IPS-20b (cell line): Measurements from ENCODE around the gene MED9.

ENCODE experiments used
- H3K27ac ChIP-seq: one replicate; pipeline ENCODE4 v1.5.1; 2013; ENCODE audit warnings: low read length
- H3K27me3 ChIP-seq: 2 replicates; pipeline ENCODE4 v1.6.1; 2013; ENCODE audit warnings: mild to moderate bottlenecking, low read length, inconsistent platforms; ENCODE audit not compliant: insufficient read depth
- H3K36me3 ChIP-seq: 2 replicates; pipeline ENCODE4 v1.6.1; 2013; ENCODE audit warnings: low read depth, mild to moderate bottlenecking, inconsistent platforms, low read length, moderate library complexity; ENCODE audit not compliant: insufficient read depth
- H3K4me1 ChIP-seq: 2 replicates; pipeline ENCODE4 v1.6.1; 2013; ENCODE audit warnings: mild to moderate bottlenecking, control low read depth, inconsistent platforms, low read length, moderate library complexity; ENCODE audit not compliant: insufficient read depth
- H3K4me3 ChIP-seq: 2 replicates; pipeline ENCODE4 v1.5.1; 2013; ENCODE audit warnings: mild to moderate bottlenecking, low read length, inconsistent platforms
- H3K9ac ChIP-seq: 2 replicates; pipeline ENCODE4 v1.6.1; 2013; ENCODE audit warnings: low read depth, mild to moderate bottlenecking, inconsistent platforms, low read length, moderate library complexity
- H3K9me3 ChIP-seq: 2 replicates; pipeline ENCODE4 v1.6.1; 2013; ENCODE audit warnings: mild to moderate bottlenecking, low read depth, low read length, inconsistent platforms; ENCODE audit not compliant: insufficient read depth

MED9 gene

DNA sequence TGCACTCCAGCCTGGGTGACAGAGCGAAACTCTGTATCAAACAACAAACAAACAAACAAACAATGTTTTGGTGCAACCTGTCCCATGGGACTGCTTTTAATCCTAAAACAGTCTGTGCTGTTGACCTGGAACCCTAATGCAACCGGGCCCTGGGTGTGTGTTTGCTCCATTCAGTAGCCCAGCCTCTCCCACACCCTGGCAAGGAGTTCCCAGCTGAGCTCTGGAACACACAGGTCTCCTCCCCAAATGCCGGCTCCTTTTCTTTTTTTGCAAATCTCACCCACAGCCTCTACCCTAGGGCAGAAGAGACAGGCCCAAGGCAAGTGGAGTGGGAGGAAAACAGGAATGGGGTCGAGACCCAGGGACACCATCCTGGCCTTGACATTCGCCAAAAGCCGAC is 49.2 kb downstream of the MED9 start:
- Histone ChIP-seq H3K4me1 (peaks cover 14% of the 10 kb centered on the region; the same call in 1 of the 2 replicates), H3K27me3 (no peaks in the 10 kb centered on the region), H3K4me3 (no peak overlapping the region), H3K27ac (no peak overlapping the region), H3K9me3 (no peaks in the 10 kb centered on the region), H3K9ac (no peak overlapping the region), H3K36me3 (no peaks in the 10 kb centered on the region)

DNA sequence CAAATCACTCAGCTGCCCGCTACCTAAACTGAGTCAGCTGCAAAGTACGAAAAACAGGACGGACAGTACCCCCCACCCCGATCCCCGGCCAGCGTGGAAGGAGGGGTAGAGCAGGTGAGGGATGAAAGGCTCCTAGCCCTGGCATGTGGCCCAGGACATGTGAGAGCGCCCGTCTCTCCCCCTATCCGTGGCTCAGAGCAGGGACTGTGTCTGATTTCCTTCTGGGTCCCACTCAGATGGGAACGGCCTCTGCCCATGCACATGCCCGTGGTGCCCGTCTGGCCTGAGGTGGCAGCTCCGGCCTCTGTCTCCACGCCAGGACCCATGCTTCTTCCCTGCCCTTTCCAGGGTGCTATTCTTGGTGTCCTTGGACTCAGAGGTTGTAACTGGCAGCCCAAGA is 49.6 kb downstream of the MED9 start:
- no peak overlapping the region for H3K4me3 ChIP-seq
- no peaks in the 10 kb centered on the region for H3K9me3 ChIP-seq
- H3K27me3 ChIP-seq, result no peaks in the 10 kb centered on the region
- H3K9ac ChIP-seq, result no peak overlapping the region
- H3K36me3 ChIP-seq, result no peaks in the 10 kb centered on the region
- H3K4me1 ChIP-seq, result peaks cover 14% of the 10 kb centered on the region; the same call in 1 of the 2 replicates
- no peak overlapping the region for H3K27ac ChIP-seq

DNA sequence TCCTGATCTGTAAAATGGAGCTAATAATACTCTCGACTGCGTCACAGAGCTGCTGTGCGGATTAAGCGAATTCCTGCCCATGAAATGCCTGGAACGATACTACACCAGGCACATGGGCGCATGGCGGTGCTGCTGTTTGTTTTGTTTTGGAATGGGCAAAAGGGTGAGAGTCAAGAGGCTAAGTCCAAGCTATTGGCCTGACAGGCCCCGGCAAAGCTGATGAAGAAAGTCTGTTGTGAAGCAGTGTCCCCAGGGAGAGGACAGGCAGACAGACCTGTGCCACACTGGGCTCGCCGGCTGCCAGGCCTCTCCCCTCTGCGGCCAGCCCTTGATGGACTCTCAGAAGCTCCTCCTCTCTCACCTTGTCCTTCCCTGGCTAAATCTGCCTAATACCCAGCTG is 50.7 kb downstream of the MED9 start:
- H3K9ac ChIP-seq, result no peak overlapping the region

DNA sequence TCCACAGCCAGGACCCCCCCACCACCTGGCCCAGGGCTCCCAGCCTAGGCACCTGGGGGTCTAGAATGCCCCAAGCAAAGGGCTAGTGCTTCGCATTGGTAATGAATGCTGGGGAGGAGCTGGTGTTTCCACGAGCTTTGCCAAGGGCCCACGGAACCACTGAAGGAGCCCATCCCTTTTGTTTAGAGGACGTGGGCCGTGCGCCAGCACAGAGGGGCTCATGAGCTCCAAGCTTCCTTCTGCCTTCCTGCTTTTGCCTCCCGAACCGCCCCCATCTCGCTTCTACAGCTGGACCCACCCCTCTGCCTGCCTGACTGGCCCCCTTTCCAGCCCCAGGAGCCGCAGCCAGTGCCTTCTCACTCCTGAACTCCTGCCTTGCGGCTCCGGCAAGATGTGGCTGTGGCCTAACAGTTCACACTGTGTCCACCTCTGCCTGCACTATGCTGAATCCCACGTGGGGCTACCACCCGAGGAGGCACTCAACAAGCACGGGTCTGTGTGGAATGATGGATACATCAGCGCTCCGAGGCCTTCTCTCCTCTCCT is 51.2 kb downstream of the MED9 start:
- Histone ChIP-seq H3K9me3 (no peaks in the 10 kb centered on the region), H3K4me3 (no peak overlapping the region), H3K36me3 (no peaks in the 10 kb centered on the region), H3K9ac (no peak overlapping the region), H3K4me1 (peaks cover 5% of the 10 kb centered on the region; the same call in 1 of the 2 replicates), H3K27me3 (no peaks in the 10 kb centered on the region), H3K27ac (no peak overlapping the region)

More for the DNA sequence above, 50.7 kb downstream of the MED9 start:
- Histone ChIP-seq H3K4me1 (peaks cover 10% of the 10 kb centered on the region; the same call in 1 of the 2 replicates), H3K4me3 (no peak overlapping the region), H3K36me3 (no peaks in the 10 kb centered on the region), H3K27ac (no peak overlapping the region), H3K9me3 (no peaks in the 10 kb centered on the region), H3K27me3 (no peaks in the 10 kb centered on the region)

DNA sequence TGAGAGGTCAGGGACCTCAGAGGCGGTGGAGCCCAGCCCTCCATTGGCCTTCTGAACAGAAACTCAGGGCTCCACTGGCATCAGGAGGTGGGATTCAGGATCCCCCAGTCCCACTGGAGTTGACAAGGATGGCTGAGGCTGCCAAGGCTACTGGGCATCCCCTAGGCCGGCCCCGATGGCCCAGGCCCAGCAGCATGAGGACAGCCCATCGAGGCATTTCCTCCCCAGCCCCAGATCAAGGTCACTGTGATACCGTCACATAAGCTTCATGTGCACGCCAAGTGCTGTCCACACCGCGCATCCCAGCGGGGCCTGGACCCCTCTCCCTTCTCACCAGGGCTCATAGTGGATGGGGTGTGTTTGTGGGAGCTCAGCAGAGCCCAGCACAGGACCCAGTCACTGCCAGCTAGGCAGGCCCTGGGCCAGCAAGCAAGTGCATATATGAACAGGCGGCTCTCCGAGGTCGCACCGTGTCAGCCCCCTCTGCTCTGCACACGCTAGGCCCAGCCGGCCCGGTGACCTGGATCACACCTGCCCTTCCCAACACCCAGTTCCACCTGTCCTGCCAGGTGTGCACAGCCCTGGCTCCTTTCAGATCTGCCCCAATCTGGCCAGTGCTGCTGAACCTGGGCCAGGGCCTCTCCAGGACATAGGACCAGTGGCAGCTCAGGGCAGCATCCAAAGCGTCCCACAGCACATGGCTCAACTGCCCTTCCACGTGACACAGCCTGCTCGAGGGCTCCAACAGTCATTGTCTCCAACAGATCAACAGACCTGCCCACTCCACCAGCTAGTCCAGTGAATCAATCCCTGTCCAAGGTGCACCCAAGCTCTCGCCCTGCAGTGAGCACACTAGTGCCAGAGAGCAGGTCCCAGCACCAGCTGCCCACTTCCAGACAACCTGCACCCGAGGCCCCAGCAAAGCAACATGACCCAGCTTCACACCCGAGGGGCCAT is 52.2 kb downstream of the MED9 start:
- H3K27me3 ChIP-seq, result no peaks in the 10 kb centered on the region
- no peak overlapping the region for H3K27ac ChIP-seq
- no peaks in the 10 kb centered on the region for H3K9me3 ChIP-seq
- H3K9ac ChIP-seq, result no peak overlapping the region
- H3K4me3 ChIP-seq, result no peak overlapping the region
- H3K4me1 ChIP-seq, result no peaks in the 10 kb centered on the region
- H3K36me3 ChIP-seq, result no peaks in the 10 kb centered on the region

DNA sequence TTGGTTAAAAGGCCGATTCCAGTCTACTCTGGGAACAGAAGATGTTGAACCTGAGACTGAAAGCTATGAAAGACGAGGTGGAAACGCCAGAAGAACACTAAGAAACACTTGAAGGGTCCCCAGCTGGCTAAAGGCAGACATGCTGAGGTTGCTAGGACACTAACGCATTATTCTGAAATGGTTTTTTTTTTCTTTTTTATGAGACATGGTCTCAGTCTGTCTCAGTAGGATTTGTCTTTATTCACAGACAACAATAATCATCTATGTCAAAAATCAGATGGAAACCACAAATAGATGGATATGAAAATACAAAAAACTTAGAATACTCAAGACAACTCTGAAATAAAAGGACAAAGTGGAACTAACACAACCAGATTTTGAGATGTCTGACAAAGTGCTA is 54.4 kb downstream of the MED9 start:
- no peak overlapping the region for H3K27ac ChIP-seq
- H3K9ac ChIP-seq, result no peak overlapping the region
- no peak overlapping the region for H3K4me3 ChIP-seq
- no peaks in the 10 kb centered on the region for H3K9me3 ChIP-seq
- H3K36me3 ChIP-seq, result no peaks in the 10 kb centered on the region
- H3K27me3 ChIP-seq, result no peaks in the 10 kb centered on the region
- H3K4me1 ChIP-seq, result no peaks in the 10 kb centered on the region

DNA sequence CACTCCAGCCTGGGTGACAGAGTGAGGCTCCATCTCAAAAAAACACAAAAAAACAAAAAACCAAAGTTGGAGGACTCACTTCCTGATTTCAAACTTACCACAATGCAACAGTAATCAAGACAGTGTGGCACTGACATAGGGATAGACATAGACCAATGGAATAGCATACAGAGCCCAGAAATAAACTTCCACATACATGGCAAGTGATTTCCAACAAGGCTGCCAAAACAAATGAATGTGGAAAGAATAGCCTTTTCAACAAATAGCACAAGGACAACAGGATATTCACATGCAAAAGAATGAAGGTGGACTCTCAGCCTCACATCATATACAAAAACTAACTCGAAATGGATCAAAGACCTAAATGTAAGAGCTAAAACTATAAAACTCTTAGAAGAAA is 56.2 kb downstream of the MED9 start:
- no peaks in the 10 kb centered on the region for H3K9me3 ChIP-seq
- H3K4me1 ChIP-seq, result no peaks in the 10 kb centered on the region
- H3K36me3 ChIP-seq, result no peaks in the 10 kb centered on the region
- no peak overlapping the region for H3K9ac ChIP-seq
- H3K27ac ChIP-seq, result no peak overlapping the region
- H3K27me3 ChIP-seq, result no peaks in the 10 kb centered on the region
- H3K4me3 ChIP-seq, result no peak overlapping the region

DNA sequence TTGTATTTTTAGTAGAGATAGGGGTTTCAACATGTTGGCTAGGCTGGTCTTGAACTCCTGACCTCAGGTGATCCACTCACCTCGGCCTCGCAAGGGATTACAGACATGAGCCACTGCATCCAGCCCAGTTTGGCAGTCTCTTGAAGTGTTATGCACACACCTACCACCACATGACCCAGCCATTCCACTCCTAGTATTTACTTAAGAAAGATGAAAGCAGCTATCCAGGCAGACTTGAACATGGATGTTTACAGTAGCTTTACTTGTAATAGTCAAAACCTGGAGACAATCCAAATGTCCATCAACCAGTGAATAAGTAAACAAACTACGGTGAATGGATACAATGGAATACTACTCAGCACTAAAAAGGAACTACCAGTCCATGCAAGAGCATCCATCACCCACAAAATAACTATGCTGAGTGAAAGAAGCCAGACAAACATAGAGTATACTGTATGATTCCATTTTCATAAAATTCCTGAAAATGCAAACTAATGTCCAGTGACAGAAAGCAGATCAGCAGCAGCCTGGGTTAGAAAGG is 57.2 kb downstream of the MED9 start:
- no peak overlapping the region for H3K27ac ChIP-seq
- H3K9me3 ChIP-seq, result no peaks in the 10 kb centered on the region
- no peaks in the 10 kb centered on the region for H3K4me1 ChIP-seq
- no peaks in the 10 kb centered on the region for H3K36me3 ChIP-seq
- no peak overlapping the region for H3K9ac ChIP-seq
- no peaks in the 10 kb centered on the region for H3K27me3 ChIP-seq
- H3K4me3 ChIP-seq, result no peak overlapping the region

DNA sequence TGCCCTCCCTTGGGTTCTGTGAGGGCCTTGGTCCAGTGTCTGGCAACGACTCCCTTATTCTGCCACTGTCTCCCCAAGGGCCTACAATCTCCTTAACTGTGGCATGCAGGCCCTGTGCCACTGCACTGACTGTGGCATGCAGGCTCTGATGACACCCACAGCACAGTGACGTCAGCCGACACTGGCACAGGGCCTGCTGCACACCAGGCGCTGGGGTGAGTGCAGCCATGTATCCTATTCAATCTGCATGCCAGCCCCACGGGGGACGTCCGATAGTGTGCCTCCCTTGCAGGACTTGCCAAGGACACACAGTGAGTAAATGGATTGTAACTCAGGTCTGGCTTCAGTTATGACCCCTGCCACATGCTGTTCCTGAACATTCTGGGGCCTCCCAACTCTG is 59.2 kb downstream of the MED9 start:
- Histone ChIP-seq H3K27ac (no peak overlapping the region), H3K9ac (no peak overlapping the region), H3K27me3 (no peaks in the 10 kb centered on the region), H3K36me3 (no peaks in the 10 kb centered on the region), H3K9me3 (no peaks in the 10 kb centered on the region), H3K4me1 (no peaks in the 10 kb centered on the region), H3K4me3 (no peak overlapping the region)

DNA sequence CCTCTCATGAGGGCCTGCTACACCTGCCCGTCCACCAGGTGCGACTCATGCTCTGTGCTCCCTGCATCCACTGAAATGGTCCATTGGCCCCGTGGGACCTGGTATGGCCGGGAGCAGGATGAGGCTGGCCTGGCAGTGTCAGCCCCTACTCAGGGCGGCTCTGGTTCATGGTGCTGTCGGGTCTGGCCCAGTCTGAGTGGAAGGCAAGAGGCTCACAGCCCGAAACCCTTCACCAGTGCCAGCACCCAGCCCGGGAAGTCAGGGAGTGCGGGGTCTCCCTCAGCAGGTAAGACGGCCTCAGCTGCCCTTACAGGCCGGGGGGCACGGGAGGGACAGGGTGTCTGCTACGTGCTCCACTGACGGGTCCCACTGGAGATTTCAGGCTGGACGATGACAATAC is 59.9 kb downstream of the MED9 start:
- no peaks in the 10 kb centered on the region for H3K4me1 ChIP-seq
- no peaks in the 10 kb centered on the region for H3K9me3 ChIP-seq
- no peaks in the 10 kb centered on the region for H3K36me3 ChIP-seq
- no peak overlapping the region for H3K27ac ChIP-seq
- no peaks in the 10 kb centered on the region for H3K27me3 ChIP-seq
- H3K4me3 ChIP-seq, result no peak overlapping the region
- H3K9ac ChIP-seq, result no peak overlapping the region

DNA sequence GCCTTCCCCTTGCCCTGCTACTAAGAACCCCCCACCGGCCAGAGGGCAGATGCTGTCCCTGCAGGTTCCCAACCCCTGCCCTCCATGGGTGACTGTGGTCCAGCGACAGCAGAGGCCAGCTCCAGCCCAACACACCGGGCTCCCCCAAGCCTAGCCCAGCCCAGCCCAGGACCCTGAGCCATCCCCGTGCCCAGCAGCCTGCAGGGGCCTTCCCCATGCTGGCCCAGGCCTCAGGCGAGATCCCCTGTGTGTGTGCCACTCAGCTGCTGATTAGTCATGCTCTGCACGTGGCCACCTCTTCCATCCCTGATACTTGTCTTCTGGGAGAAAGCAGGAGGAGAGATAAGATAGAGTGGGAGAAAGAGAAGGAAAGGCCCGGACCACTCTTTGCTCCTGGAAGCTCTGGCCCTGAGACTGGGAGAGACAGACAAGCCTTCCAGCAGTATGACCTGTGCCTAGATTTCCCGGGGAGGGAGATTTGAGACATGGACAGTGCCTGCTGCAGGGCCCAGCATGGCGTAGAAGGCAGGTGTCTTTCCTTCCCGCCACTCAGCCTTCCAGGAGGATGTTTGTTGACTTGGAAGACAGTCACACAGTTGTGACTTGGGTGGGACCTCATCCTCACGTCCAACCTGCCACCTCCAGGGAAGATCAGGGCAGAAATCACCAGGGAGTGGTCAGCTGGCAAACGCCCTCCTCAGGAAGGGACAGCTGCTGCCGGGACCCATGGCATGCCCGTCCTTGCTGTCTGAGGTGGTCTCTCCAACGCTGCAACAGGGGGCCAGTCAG is 60.7 kb downstream of the MED9 start:
- Histone ChIP-seq H3K9me3 (no peaks in the 10 kb centered on the region), H3K27ac (no peak overlapping the region), H3K36me3 (no peaks in the 10 kb centered on the region), H3K9ac (no peak overlapping the region), H3K4me3 (no peak overlapping the region), H3K27me3 (no peaks in the 10 kb centered on the region), H3K4me1 (no peaks in the 10 kb centered on the region)
